Stimulated activated CD8-positive, alpha-beta memory T cell treated with anti-CD3 and anti-CD28 coated beads, Interleukin-2, amount 100 ng/mL, for 1 hour (primary cell): ENCODE measurements around the gene FOXO3.

Experiments
- DNase-seq, 2 donors: peaks; one replicate each; pipeline ENCODE4 v3.0.0-alpha.2; 2020; ENCODE audit warnings: low read depth in 2 of 2

FOXO3 gene

GRCh38 chr6:108627692-108628550 lies 67.2 kb downstream of the FOXO3 start:
- no peak for DNase-seq

GRCh38 chr6:108630050-108630714 lies 69.5 kb downstream of the FOXO3 start:
- no peak for DNase-seq

- DNase-seq = no peak
Observed at GRCh38 chr6:108632441-108632840, 71.7 kb downstream of the FOXO3 start.

GRCh38 chr6:108633436-108633835 lies 72.7 kb downstream of the FOXO3 start:
- no peak for DNase-seq

GRCh38 chr6:108635505-108636226 lies 74.9 kb downstream of the FOXO3 start:
- peak; percentile 14 to 26 for DNase-seq

GRCh38 chr6:108637963-108638362 lies 77.2 kb downstream of the FOXO3 start:
- DNase-seq = no peak

GRCh38 chr6:108638993-108639392 lies 78.3 kb downstream of the FOXO3 start:
- DNase-seq = no peak

GRCh38 chr6:108640104-108640503 lies 79.4 kb downstream of the FOXO3 start:
- DNase-seq = no peak

- DNase-seq = no peak
Observed at GRCh38 chr6:108643184-108643583, 82.5 kb downstream of the FOXO3 start.

- no peak for DNase-seq
Observed at GRCh38 chr6:108644252-108644651, 83.5 kb downstream of the FOXO3 start.

GRCh38 chr6:108648191-108648590 lies 87.5 kb downstream of the FOXO3 start:
- no peak for DNase-seq

GRCh38 chr6:108650325-108650724 lies 89.6 kb downstream of the FOXO3 start:
- DNase-seq = no peak

- no peak for DNase-seq
Observed at GRCh38 chr6:108650781-108651180, 90.1 kb downstream of the FOXO3 start.

- no peak for DNase-seq
Observed at GRCh38 chr6:108651340-108652227, 90.9 kb downstream of the FOXO3 start.

- no peak for DNase-seq
Observed at GRCh38 chr6:108652375-108652774, 91.7 kb downstream of the FOXO3 start.

GRCh38 chr6:108653949-108654348 lies 93.2 kb downstream of the FOXO3 start:
- no peak for DNase-seq

GRCh38 chr6:108654465-108655106 lies 93.9 kb downstream of the FOXO3 start:
- DNase-seq = no peak

- DNase-seq = no peak
Observed at GRCh38 chr6:108655806-108656651, 95.3 kb downstream of the FOXO3 start.

GRCh38 chr6:108656836-108657235 lies 96.1 kb downstream of the FOXO3 start:
- DNase-seq = no peak

GRCh38 chr6:108658174-108658573 lies 97.5 kb downstream of the FOXO3 start:
- no peak for DNase-seq
